ENCODE results near the gene DHRS13. TPM values are rescaled to one million over a fixed set of nuclear protein-coding genes. Genes with fewer than 3 reads are reported as not detected.

The DHRS13 gene
- total and polyA plus RNA-seq, 4 donors: 5.0 to 91.6 (median 11.0) TPM

GRCh38 chr17:28926366-28926765, 23.5 kb upstream of the DHRS13 start:
- no peak for DNase-seq (ENCODE audit: low spot score)
- Histone ChIP-seq H3K4me3 (ENCODE audit: low read depth in 1 of 3, low read length in 3 of 3) (no peak overlapping the region), H3K9me3 (ENCODE audit: control insufficient read depth in 4 of 4, low read length in 3 of 4) (no peaks in the 10 kb centered on the region), H3K27me3 (ENCODE audit: control insufficient read depth in 4 of 4, insufficient read depth in 4 of 4, low read length in 3 of 4) (no peaks in the 10 kb centered on the region), H3K27ac (ENCODE audit: low read depth in 1 of 2, low read length in 2 of 2) (peak overlapping the region; percentile 63 to 72), H3K9ac (ENCODE audit: low read depth in 1 of 2, low read length in 2 of 2) (no peak overlapping the region), H3K36me3 (ENCODE audit: control insufficient read depth in 4 of 4, insufficient read depth in 3 of 4, low read depth in 1 of 4, low read length in 3 of 4) (peaks cover 4 to 35% (median 18%) of the 10 kb centered on the region in 4 donors), H3K4me1 (ENCODE audit: control insufficient read depth in 4 of 4, insufficient read depth in 4 of 4, low read length in 3 of 4) (peaks cover 0 to 6% (median 0%) of the 10 kb centered on the region in 4 donors)
- WGBS: 88% methylated on average over 2 of the region's 2 CpGs
- TF ChIP-seq, protein P1, sequence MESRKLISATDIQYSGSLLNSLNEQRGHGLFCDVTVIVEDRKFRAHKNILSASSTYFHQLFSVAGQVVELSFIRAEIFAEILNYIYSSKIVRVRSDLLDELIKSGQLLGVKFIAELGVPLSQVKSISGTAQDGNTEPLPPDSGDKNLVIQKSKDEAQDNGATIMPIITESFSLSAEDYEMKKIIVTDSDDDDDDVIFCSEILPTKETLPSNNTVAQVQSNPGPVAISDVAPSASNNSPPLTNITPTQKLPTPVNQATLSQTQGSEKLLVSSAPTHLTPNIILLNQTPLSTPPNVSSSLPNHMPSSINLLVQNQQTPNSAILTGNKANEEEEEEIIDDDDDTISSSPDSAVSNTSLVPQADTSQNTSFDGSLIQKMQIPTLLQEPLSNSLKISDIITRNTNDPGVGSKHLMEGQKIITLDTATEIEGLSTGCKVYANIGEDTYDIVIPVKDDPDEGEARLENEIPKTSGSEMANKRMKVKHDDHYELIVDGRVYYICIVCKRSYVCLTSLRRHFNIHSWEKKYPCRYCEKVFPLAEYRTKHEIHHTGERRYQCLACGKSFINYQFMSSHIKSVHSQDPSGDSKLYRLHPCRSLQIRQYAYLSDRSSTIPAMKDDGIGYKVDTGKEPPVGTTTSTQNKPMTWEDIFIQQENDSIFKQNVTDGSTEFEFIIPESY (IDR thresholded peaks at IDR 0.05): no peak
- TF ChIP-seq YY1 (IDR thresholded peaks at IDR 0.05): no peak
- no peak for TF ChIP-seq HNF4A (conservative IDR thresholded peaks at IDR 0.05)
- TF ChIP-seq, protein P2, sequence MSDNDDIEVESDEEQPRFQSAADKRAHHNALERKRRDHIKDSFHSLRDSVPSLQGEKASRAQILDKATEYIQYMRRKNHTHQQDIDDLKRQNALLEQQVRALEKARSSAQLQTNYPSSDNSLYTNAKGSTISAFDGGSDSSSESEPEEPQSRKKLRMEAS (IDR thresholded peaks at IDR 0.05): no peak
- TF ChIP-seq RAD21 (IDR thresholded peaks at IDR 0.05): no peak
- TF ChIP-seq, protein P3, sequence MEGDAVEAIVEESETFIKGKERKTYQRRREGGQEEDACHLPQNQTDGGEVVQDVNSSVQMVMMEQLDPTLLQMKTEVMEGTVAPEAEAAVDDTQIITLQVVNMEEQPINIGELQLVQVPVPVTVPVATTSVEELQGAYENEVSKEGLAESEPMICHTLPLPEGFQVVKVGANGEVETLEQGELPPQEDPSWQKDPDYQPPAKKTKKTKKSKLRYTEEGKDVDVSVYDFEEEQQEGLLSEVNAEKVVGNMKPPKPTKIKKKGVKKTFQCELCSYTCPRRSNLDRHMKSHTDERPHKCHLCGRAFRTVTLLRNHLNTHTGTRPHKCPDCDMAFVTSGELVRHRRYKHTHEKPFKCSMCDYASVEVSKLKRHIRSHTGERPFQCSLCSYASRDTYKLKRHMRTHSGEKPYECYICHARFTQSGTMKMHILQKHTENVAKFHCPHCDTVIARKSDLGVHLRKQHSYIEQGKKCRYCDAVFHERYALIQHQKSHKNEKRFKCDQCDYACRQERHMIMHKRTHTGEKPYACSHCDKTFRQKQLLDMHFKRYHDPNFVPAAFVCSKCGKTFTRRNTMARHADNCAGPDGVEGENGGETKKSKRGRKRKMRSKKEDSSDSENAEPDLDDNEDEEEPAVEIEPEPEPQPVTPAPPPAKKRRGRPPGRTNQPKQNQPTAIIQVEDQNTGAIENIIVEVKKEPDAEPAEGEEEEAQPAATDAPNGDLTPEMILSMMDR (IDR thresholded peaks at IDR 0.05; ENCODE audit: low read depth, low read length, missing input control): no peak
- TF ChIP-seq JUND (IDR thresholded peaks at IDR 0.05): no peak
- TF ChIP-seq FOXA1 (IDR thresholded peaks at IDR 0.05): no peak
- TF ChIP-seq, protein P4, sequence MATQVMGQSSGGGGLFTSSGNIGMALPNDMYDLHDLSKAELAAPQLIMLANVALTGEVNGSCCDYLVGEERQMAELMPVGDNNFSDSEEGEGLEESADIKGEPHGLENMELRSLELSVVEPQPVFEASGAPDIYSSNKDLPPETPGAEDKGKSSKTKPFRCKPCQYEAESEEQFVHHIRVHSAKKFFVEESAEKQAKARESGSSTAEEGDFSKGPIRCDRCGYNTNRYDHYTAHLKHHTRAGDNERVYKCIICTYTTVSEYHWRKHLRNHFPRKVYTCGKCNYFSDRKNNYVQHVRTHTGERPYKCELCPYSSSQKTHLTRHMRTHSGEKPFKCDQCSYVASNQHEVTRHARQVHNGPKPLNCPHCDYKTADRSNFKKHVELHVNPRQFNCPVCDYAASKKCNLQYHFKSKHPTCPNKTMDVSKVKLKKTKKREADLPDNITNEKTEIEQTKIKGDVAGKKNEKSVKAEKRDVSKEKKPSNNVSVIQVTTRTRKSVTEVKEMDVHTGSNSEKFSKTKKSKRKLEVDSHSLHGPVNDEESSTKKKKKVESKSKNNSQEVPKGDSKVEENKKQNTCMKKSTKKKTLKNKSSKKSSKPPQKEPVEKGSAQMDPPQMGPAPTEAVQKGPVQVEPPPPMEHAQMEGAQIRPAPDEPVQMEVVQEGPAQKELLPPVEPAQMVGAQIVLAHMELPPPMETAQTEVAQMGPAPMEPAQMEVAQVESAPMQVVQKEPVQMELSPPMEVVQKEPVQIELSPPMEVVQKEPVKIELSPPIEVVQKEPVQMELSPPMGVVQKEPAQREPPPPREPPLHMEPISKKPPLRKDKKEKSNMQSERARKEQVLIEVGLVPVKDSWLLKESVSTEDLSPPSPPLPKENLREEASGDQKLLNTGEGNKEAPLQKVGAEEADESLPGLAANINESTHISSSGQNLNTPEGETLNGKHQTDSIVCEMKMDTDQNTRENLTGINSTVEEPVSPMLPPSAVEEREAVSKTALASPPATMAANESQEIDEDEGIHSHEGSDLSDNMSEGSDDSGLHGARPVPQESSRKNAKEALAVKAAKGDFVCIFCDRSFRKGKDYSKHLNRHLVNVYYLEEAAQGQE (IDR thresholded peaks at IDR 0.05): no peak
- no peak for TF ChIP-seq HNF4G (IDR thresholded peaks at IDR 0.05)
- no peak for TF ChIP-seq FOXA2 (IDR thresholded peaks at IDR 0.05)
- no peak for TF ChIP-seq RXRA (IDR thresholded peaks at IDR 0.05)
- TF ChIP-seq NR2F2 (IDR thresholded peaks at IDR 0.05): no peak
- TF ChIP-seq EGR1 (IDR thresholded peaks at IDR 0.05; ENCODE audit: low read depth in 2 of 2): no peak
- TF ChIP-seq GABPA (IDR thresholded peaks at IDR 0.05 in 1 of 2, conservative IDR thresholded peaks at IDR 0.05 in 1 of 2): no peak
- TF ChIP-seq TAF1 (conservative IDR thresholded peaks at IDR 0.05): no peak

GRCh38 chr17:28925912-28926365, 23.1 kb upstream of the DHRS13 start:
- H3K36me3 ChIP-seq (ENCODE audit: control insufficient read depth in 4 of 4, insufficient read depth in 3 of 4, low read depth in 1 of 4, low read length in 3 of 4): peaks cover 7 to 36% (median 22%) of the 10 kb centered on the region in 4 donors
- WGBS: 58% methylated on average over 2 of the region's 2 CpGs
- DNase-seq (ENCODE audit: low spot score): no peak
- peaks cover 0 to 6% (median 0%) of the 10 kb centered on the region in 4 donors for H3K4me1 ChIP-seq (ENCODE audit: control insufficient read depth in 4 of 4, insufficient read depth in 4 of 4, low read length in 3 of 4)
- no peak overlapping the region for H3K4me3 ChIP-seq (ENCODE audit: low read depth in 1 of 3, low read length in 3 of 3)
- peak overlapping the region in 1 of 2 donors; percentile 12 for H3K9ac ChIP-seq (ENCODE audit: low read depth in 1 of 2, low read length in 2 of 2)
- H3K27ac ChIP-seq (ENCODE audit: low read depth in 1 of 2, low read length in 2 of 2): peak overlapping the region; percentile 63 to 72
- H3K27me3 ChIP-seq (ENCODE audit: control insufficient read depth in 4 of 4, insufficient read depth in 4 of 4, low read length in 3 of 4): no peaks in the 10 kb centered on the region
- no peaks in the 10 kb centered on the region for H3K9me3 ChIP-seq (ENCODE audit: control insufficient read depth in 4 of 4, low read length in 3 of 4)
- TF ChIP-seq ATF3 (IDR thresholded peaks at IDR 0.05) (no peak), RXRA (IDR thresholded peaks at IDR 0.05) (no peak), HNF4A (conservative IDR thresholded peaks at IDR 0.05) (no peak), NR2F2 (IDR thresholded peaks at IDR 0.05) (no peak), SP1 (IDR thresholded peaks at IDR 0.05) (peak; percentile 9), GABPA (IDR thresholded peaks at IDR 0.05 in 1 of 2, conservative IDR thresholded peaks at IDR 0.05 in 1 of 2) (peak in 1 of 2 donors; percentile 33), RAD21 (IDR thresholded peaks at IDR 0.05) (no peak), EGR1 (IDR thresholded peaks at IDR 0.05; ENCODE audit: low read depth in 2 of 2) (no peak), FOXA2 (IDR thresholded peaks at IDR 0.05) (no peak)
- TF ChIP-seq, protein P4 (IDR thresholded peaks at IDR 0.05): no peak
- TF ChIP-seq, protein P3 (IDR thresholded peaks at IDR 0.05; ENCODE audit: low read depth, low read length, missing input control): no peak
